Stomach (tissue), 9 donors: ENCODE measurements around the gene RIOK2. TPM values are rescaled to one million over a fixed set of nuclear protein-coding genes. Genes with fewer than 3 reads are reported as not detected.

Source experiments
- DNase-seq, 2 donors: peaks; one replicate each; pipeline versions ENCODE4 v3.0.0 to v3.0.0-alpha.2; 2013 to 2019
- H3K27ac ChIP-seq, 5 donors: fragments of 200-600 bp in 4 of 5; sonication (generic) in 4 of 5; one replicate each; pipeline ENCODE4 v1.5.1; 2013 to 2019; ENCODE audit warnings: mild to moderate bottlenecking in 1 of 5, moderate library complexity in 1 of 5
- H3K27me3 ChIP-seq, 3 donors: fragments of 200-600 bp; sonication (generic); one replicate each; pipeline ENCODE4 v1.5.1; 2017 to 2019; ENCODE audit warnings: mixed run types in 1 of 3
- H3K36me3 ChIP-seq, 4 donors: fragments of 200-600 bp; sonication (generic); 1 replicate in 3 of 4; 2 replicates in 1 of 4; pipeline ENCODE4 v1.5.1; 2016 to 2019
- H3K4me1 ChIP-seq, 4 donors: fragments of 200-600 bp; sonication (generic); one replicate each; pipeline ENCODE4 v1.5.1; 2016 to 2019
- H3K4me3 ChIP-seq, 4 donors: fragments of 200-600 bp; sonication (generic) in 3 of 4; one replicate each; pipeline ENCODE4 v1.5.1; 2016 to 2019; ENCODE audit warnings: mild to moderate bottlenecking in 1 of 4
- H3K9me3 ChIP-seq, 4 donors: fragments of 200-600 bp; sonication (generic); one replicate each; pipeline ENCODE4 v1.5.1; 2016 to 2019
- EP300 ChIP-seq: sonication (generic); formaldehyde crosslinking; IDR thresholded peaks from one replicate; pipeline ENCODE4 v1.6.1; 2017; ENCODE audit warnings: antibody characterized with exemption
- POLR2A ChIP-seq, 4 donors: fragments of 450-650 bp; IDR thresholded peaks; one replicate each; pipeline ENCODE4 v1.6.1; 2016; ENCODE audit warnings: antibody characterized with exemption in 4 of 4, control low read depth in 2 of 4, mild to moderate bottlenecking in 1 of 4, moderate library complexity in 1 of 4
- POLR2AphosphoS5 ChIP-seq, 3 donors: sonication (generic); formaldehyde crosslinking; IDR thresholded peaks; one replicate each; pipeline ENCODE4 v1.6.1; 2016; ENCODE audit warnings: antibody characterized with exemption in 3 of 3
- WGBS, 5 donors: extraction: QIAGEN DNeasy Blood & Tissue Kit in 3 of 5; methylation state at CpG; one replicate each; pipeline versions ENCODE4 v1.1.5 to v1.1.7; 2013 to 2018; 5-methylcytosine and 5-hydroxymethylcytosine counted together
- intact Hi-C: fragments of 100-400 bp; cut with DNase I; formaldehyde crosslinking; loops from one replicate; pipeline ENCODE4 v1.15.1; 2023; ENCODE audit warnings: low total_unique reads
- polyA plus RNA-seq, 3 donors: library from polyadenylated mRNA; stranded (reverse); fragments of 200-250 nt; gene quantifications; one replicate each; pipeline ENCODE4 v1.2.3, GENCODE V29; 2013
- total RNA-seq, 5 donors: library from RNA; depleted of rRNA; stranded (reverse); fragments of >200 nt; gene quantifications; one replicate each; pipeline versions ENCODE4 v1.1.0 to v1.2.3, GENCODE V29; 2014 to 2016
- TF ChIP-seq, protein P1 (sequence below), 7 experiments: fragments of 450-650 bp in 4 of 7; fragments of 200-600 bp in 3 of 7; sonication (generic) in 3 of 7; IDR thresholded peaks; one replicate each; pipeline ENCODE4 v1.5.1; 2016 to 2019; ENCODE audit warnings: antibody characterized with exemption in 7 of 7, control low read depth in 2 of 7, mild to moderate bottlenecking in 1 of 7
- donor health status: healthy with polysubstance abuse.
- donor health status: Bipolar disorder and iron deficiency.
- donor health status: healthy.

The RIOK2 gene
- total and polyA plus RNA-seq, 8 donors, result 1.2 to 42.2 (median 11.1) TPM

DNA sequence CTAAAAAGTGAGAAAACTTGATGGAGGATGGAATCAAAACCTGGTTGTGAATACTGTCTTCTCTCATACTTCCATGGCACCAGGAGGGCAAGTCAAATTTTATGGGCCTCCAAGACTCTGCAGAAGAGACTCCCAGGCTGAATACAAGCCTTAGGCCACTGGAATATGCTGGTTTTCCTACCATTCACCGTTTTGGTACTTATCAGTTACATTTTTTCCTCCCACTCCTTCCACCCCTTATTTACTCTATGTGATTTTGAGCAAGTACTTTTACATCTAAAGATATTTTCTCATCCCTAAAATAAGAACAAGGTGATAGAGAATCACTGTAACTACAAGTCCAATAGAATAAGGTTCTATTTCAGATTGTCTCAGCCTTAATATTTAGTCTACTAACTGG lies 32.6 kb downstream of the RIOK2 start:
- intact Hi-C loops, result no loop called here
- DNase-seq, result no peak
- H3K27ac ChIP-seq, result no peak overlapping the region
- H3K9me3 ChIP-seq, result no peaks in the 10 kb centered on the region
- H3K4me1 ChIP-seq, result no peaks in the 10 kb centered on the region
- no peak overlapping the region for H3K4me3 ChIP-seq
- TF ChIP-seq POLR2AphosphoS5 (IDR thresholded peaks at IDR 0.05) (no peak), EP300 (no peak), POLR2A (IDR thresholded peaks at IDR 0.05) (no peak)
- TF ChIP-seq, protein P1, sequence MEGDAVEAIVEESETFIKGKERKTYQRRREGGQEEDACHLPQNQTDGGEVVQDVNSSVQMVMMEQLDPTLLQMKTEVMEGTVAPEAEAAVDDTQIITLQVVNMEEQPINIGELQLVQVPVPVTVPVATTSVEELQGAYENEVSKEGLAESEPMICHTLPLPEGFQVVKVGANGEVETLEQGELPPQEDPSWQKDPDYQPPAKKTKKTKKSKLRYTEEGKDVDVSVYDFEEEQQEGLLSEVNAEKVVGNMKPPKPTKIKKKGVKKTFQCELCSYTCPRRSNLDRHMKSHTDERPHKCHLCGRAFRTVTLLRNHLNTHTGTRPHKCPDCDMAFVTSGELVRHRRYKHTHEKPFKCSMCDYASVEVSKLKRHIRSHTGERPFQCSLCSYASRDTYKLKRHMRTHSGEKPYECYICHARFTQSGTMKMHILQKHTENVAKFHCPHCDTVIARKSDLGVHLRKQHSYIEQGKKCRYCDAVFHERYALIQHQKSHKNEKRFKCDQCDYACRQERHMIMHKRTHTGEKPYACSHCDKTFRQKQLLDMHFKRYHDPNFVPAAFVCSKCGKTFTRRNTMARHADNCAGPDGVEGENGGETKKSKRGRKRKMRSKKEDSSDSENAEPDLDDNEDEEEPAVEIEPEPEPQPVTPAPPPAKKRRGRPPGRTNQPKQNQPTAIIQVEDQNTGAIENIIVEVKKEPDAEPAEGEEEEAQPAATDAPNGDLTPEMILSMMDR (IDR thresholded peaks at IDR 0.05), result no peak
- H3K27me3 ChIP-seq, result no peaks in the 10 kb centered on the region
- H3K36me3 ChIP-seq, result no peaks in the 10 kb centered on the region
- WGBS, 5 donors, result 32 to 67% (median 40%) methylated on average over 1 of the region's 1 CpG

DNA sequence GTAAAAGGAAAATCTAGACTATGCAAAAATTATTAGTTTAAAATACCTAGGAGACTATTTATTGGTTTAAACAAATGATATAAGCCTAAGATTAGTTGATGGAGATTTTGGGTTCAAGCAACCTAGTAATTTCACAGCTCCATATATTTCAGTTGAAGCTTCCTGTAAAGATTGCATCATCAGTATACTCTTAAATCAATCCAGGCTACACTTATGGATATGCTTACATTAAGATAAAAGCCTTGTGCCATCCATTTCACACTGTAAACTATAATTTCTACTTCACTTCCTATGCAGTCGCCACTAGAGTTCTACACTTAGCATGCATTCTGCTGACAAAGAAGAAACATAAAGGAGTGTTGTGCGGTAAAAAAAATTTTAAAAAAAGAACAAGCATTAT lies 33.3 kb downstream of the RIOK2 start:
- Histone ChIP-seq H3K9me3 (no peaks in the 10 kb centered on the region), H3K27me3 (no peaks in the 10 kb centered on the region), H3K27ac (no peak overlapping the region), H3K36me3 (no peaks in the 10 kb centered on the region), H3K4me1 (no peaks in the 10 kb centered on the region), H3K4me3 (no peak overlapping the region)
- no peak for DNase-seq
- TF ChIP-seq POLR2AphosphoS5 (IDR thresholded peaks at IDR 0.05) (no peak), EP300 (no peak), POLR2A (IDR thresholded peaks at IDR 0.05) (no peak)
- TF ChIP-seq, protein P1 (IDR thresholded peaks at IDR 0.05), result no peak
- intact Hi-C loops, result no loop called here
- 77 to 86% (median 85%) methylated on average over 2 of the region's 2 CpGs for WGBS, 5 donors

DNA sequence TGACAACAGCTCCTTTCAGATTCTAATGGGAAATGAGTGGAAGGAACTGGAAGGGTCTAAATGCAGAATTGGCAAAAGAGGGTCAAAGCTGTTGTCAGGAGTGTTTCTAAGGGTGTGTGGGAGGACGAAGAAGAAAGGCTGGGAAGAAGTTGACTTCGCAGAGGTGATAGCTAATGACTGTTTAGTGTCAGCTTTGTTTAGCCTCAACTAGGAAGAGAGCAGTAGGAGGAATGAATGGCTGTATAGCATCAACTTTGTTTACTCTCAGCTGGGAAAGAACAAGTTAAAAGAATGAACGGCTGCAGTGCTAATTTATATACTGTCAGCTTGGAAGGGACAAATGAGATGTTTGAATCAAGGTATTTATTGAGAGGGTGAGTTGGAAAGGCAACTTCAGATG lies 34.8 kb downstream of the RIOK2 start:
- intact Hi-C loops, result no loop called here
- no peak for DNase-seq
- Histone ChIP-seq H3K27me3 (no peaks in the 10 kb centered on the region), H3K27ac (no peak overlapping the region), H3K4me1 (no peaks in the 10 kb centered on the region), H3K36me3 (no peaks in the 10 kb centered on the region), H3K4me3 (no peak overlapping the region), H3K9me3 (no peaks in the 10 kb centered on the region)
- WGBS, 5 donors, result 42 to 48% (median 44%) methylated on average over 3 of the region's 3 CpGs
- TF ChIP-seq EP300 (no peak), POLR2AphosphoS5 (IDR thresholded peaks at IDR 0.05) (no peak), POLR2A (IDR thresholded peaks at IDR 0.05) (no peak)
- TF ChIP-seq, protein P1 (IDR thresholded peaks at IDR 0.05), result no peak

DNA sequence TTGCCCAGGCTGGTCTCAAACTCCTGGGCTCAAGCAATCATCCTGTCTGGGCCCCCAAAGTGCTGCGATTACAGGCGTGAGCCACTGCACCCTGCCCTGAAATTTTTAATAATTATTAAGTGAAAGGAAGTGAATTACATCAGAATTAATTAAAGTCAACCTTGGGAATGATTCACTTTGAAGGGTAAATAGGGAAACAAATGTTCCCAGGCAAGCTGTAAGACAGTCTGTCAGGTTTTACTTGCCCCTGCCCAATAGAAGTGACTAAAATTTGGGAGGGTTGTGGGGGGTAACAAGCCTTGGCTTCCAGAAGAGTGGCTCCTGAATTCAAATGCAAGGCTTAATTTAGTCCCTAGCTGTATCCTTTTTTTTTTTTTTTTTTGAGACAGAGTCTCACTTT lies 39.3 kb downstream of the RIOK2 start:
- no peaks in the 10 kb centered on the region for H3K27me3 ChIP-seq
- no peak overlapping the region for H3K27ac ChIP-seq
- H3K9me3 ChIP-seq, result no peaks in the 10 kb centered on the region
- H3K36me3 ChIP-seq, result no peaks in the 10 kb centered on the region
- peaks cover 0 to 28% (median 0%) of the 10 kb centered on the region in 4 donors for H3K4me1 ChIP-seq
- intact Hi-C loops, result no loop called here
- TF ChIP-seq POLR2A (IDR thresholded peaks at IDR 0.05) (no peak), EP300 (no peak), POLR2AphosphoS5 (IDR thresholded peaks at IDR 0.05) (no peak)
- TF ChIP-seq, protein P1 (IDR thresholded peaks at IDR 0.05), result no peak
- no peak for DNase-seq
- H3K4me3 ChIP-seq, result no peak overlapping the region
- WGBS, 5 donors, result 95 to 100% (median 98%) methylated on average over 2 of the region's 2 CpGs
